Measurements from ENCODE around the gene DYNC2H1. TPM values are rescaled to one million over a fixed set of nuclear protein-coding genes. Genes with fewer than 3 reads are reported as not detected.

Gene DYNC2H1
- total RNA-seq, 2 experiments from 2014 or later = 3.2 to 3.3 TPM

DNA sequence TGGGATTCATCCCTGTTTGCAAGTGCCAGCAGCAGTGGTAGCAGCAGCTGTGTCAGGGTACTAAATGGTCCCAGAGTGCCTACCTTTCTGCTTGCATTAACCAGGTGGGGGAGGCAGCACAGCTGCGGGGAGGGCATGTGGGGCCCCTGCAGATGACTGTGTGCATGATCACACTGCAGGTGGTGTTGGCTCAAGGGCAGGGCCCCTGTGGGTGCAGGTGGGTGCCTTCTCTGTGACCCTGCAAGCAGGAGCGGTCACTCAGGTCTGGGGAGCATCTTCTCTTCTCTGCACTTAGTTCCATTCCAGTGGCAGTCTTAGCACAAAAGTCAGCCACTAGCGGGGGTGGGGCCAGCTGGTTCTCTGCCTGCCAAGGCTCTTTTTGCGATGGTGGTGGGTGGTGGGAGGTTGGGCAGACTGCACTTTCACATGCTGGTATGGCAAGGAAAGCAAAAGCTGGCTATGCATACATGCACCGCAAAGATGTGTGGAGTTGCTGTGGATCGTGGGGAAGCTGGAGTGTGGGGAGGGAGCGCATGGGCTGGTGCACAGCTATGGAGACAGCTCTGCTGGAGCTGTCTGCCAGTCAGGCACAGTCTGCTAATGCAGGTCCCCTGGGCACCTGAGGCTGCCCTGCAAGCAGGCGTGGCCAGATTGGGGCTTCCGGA, 157.1 kb downstream of the DYNC2H1 start:
- ChIA-PET CTCF (no interaction called here), POLR2A (no interaction called here)

DNA sequence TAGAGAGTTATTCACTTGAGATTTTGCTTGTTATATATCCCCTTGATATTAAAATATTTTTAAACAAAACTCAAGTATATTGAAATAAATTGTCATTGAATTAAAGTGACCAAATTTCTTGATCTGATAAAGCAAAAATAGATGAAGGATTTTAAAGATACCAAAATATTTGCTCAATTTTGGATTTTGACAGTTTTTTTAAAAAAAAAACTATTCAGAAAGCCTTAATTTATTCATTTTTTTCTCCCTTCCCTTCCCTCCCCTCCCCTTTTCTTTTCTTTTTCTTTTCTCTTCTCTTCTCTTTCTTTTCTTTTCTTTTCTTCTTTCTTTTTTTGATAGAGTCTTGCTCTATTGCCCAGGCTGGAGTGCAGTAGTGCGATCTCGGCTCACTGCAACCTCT, 163.7 kb downstream of the DYNC2H1 start:
- POLR2A ChIA-PET = no interaction called here
- CTCF ChIA-PET = no interaction called here

DNA sequence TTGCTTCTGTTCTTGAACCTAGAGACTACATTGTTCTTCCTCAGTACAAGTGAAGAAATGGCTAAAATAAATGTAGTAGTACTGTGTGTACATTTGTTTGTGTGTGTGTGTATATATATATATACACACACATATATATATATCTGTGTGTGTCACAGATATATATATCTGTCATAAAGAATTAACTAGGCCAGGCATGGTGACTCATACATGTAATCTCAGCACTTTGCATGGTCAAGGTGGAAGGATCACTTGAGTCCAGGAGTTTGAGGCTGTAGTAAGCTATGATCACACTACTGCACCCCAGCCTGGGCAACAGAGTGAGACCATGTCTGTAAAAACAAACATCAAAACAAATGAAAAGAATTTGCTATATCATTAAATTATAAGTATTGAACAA, 164.8 kb downstream of the DYNC2H1 start:
- ChIA-PET CTCF (no interaction called here), POLR2A (no interaction called here)

DNA sequence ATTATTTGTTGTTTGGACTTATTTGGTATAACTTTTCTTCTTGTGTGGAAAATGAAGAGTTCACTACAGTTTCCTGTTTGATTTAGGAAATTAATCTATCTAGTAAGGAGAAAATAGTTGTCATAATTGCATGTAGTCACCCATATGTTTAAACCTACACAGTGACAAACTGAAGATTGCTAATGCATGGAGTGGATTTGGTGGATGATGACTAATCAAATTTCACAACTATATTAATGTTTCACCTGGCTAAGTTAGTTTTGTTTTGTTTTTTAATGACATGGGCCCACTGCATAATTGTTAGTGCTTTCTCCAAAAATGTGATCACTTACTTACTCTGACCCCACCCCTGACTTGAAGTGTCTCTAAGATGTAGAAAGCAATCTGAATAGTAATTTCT, 170.6 kb downstream of the DYNC2H1 start:
- CTCF ChIA-PET = no interaction called here
- POLR2A ChIA-PET = no interaction called here

DNA sequence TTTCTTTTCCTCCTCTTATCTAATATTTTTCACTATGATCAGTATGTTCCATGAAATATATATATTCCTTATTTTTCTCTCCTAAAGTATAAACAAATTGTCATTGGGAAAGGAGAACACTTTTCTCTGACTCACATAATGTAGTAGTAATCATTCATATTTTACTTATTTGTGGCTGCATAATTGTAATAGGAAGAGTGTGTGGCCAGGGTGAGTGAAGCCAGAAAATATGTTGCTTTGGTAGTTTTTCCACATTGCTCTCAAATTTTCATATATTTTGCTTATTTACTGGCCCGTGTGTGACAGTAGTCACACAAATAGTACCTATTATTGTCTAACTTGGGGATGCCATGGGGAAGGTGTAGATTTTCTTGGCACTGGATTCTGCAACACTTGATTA, 172.1 kb downstream of the DYNC2H1 start:
- POLR2A ChIA-PET = no interaction called here
- CTCF ChIA-PET = no interaction called here

DNA sequence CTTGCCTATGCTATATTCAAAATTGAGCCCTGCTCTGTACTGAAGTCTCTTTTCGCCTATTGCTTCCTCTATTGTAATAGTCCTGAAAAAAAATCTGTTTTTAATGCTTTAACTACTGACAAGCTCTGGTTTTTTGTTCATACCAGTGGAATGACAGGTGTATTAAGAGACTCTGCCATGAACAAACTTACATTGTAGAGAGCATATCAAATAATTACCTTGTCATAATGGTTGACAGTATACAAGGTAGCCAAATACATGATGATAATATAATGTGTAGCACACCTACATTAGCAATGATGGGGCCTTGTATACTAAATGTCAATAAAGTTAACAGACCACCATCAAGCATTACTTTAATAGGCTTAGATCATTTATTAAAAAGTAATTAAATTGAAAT, 175.0 kb downstream of the DYNC2H1 start:
- ChIA-PET CTCF (no interaction called here), POLR2A (no interaction called here)

- CTCF ChIA-PET = no interaction called here
- POLR2A ChIA-PET = no interaction called here
Observed at GRCh38 chr11:103294516-103294915, 185.3 kb downstream of the DYNC2H1 start.

- ChIA-PET POLR2A (no interaction called here), CTCF (no interaction called here)
Observed at GRCh38 chr11:103295704-103296103, 186.5 kb downstream of the DYNC2H1 start.

DNA sequence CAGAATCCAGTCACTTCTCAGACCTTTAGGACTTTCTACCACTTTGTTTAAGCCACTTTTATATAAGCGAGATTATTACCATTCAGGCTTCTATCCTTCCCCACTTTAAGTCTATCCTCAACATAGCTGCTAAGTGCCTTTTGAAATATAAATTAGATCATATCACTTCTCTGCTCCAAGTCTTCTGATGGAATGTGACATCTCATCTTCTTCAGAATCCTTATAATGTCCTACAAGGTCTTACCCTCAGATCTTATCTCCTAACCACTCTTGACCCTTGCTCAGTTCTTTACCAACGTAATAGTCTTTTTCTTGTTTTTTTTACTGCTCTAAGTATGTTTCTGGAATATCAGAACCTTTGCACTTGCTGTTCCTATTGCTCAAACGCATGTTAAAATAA, 188.7 kb downstream of the DYNC2H1 start:
- CTCF ChIA-PET = no interaction called here
- POLR2A ChIA-PET = no interaction called here

DNA sequence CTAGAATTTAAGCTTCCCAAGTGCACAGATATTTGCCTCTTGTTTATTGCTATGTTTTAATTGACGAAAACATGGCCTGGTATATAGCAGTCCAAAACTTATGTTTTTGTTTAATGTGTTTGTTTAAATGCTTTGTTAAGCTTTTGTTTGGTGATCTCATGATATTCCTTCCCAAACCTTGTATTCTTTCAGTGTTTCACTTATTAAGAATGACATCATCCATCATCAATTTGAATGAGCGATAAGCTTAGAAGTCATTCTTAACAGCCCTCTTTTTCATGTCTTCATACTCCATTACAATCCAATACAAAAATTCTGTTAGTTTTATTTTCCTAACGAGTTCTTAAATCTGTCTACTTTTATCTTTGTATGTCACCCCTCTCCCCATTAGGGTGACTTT, 206.0 kb downstream of the DYNC2H1 start:
- ChIA-PET POLR2A (no interaction called here), CTCF (interaction anchor here (1.2 kb wide), 1 partner anchor 10 kb away, joined by 4 read pairs; no protein-coding TSS in a partner anchor)

GRCh38 chr11:103317118-103317517, 207.9 kb downstream of the DYNC2H1 start:
- ChIA-PET CTCF (no interaction called here), POLR2A (no interaction called here)

GRCh38 chr11:103322821-103323220, 213.6 kb downstream of the DYNC2H1 start:
- POLR2A ChIA-PET = no interaction called here
- CTCF ChIA-PET = no interaction called here

- POLR2A ChIA-PET = no interaction called here
- CTCF ChIA-PET = interaction anchor here (0.7 to 0.9 kb wide), 2 partner anchors 10 to 238 kb away, joined by 4 read pairs; no protein-coding TSS in a partner anchor
Observed at GRCh38 chr11:103325686-103326069, 216.5 kb downstream of the DYNC2H1 start.

DNA sequence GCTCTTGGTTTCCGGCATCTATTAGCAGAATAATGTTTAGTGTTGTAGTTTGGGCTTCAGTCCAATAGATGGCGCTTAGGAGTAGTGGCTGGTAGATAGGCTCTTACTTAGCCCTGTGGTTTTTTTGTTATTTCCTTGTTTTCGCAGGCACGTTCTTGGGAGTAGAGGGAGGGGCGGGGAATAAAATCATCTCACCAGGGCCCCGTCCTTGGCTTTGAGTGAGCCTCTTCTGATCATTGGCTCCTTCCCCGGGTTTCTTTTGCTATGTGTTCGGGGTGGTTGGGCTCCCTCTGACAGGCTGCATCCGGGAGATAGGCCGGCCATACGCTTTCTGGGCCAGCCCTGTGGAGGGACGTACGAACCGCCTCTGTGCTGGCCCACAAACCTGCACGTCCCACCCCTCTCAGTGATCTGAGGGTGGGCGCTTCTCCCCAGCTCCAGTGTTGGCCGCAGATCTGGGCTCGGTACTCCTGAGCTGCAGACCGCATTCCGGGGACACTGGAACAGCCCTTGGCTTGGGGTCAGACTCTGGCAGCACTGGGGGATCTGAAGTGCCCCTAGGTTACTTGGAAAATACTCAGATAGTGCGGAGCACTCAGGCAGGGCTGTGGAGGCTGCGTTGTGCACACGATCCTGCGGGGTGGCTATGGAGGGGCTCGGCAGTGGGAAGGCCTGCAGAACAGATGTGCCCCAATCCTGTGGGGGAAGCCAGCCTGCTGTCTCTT, 217.0 kb downstream of the DYNC2H1 start:
- ChIA-PET POLR2A (no interaction called here), CTCF (interaction anchor here (0.9 kb wide), 1 partner anchor 11 kb away, joined by 4 read pairs; no protein-coding TSS in a partner anchor)

- CTCF ChIA-PET = no interaction called here
- POLR2A ChIA-PET = no interaction called here
Observed at GRCh38 chr11:103327721-103328120, 218.5 kb downstream of the DYNC2H1 start.

DNA sequence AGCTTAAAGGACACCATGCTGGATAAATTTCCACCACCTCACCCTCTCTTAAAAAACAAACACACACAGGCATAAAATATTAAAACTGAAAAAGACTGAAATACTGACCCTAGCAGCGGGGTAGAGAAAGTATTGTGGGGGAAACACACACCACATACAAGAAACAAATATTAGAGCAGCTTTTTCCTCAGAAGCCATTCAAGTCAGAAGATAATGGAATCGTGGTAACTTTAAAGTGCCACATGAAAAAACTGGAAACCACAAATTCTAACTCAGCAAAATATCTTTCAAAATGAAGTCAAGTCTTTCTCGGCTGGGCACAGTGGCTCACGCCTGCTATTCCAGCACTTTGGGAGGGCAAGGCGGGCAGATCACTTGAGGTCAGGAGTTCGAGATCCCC, 223.2 kb downstream of the DYNC2H1 start:
- ChIA-PET POLR2A (no interaction called here), CTCF (interaction anchor here (0.6 to 0.7 kb wide), 2 partner anchors 24 to 33 kb away, joined by 3 read pairs; no protein-coding TSS in a partner anchor)

- ChIA-PET POLR2A (no interaction called here), CTCF (no interaction called here)
Observed at GRCh38 chr11:103338621-103339484, 229.6 kb downstream of the DYNC2H1 start.

- POLR2A ChIA-PET = no interaction called here
Observed at GRCh38 chr11:103339485-103339857, 230.2 kb downstream of the DYNC2H1 start.

DNA sequence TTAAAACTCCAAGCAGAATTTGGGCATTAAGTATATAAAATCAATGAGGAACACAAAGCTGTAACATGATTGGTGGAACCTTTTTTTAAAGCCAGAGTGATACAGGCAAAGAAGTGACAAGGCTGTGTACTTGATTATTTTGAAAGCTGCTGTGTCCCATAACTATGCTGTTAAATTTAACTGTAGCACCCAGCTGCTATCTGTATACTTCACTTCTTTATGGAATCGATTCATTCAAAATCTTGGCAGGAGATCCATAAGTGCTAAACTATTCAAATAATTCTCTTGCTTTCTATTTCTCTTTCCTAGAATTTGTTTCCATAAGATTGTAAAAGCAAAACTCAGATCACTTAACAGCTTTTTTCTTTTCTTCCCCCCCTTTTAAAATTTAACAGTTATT, 231.7 kb downstream of the DYNC2H1 start:
- CTCF ChIA-PET = no interaction called here
- POLR2A ChIA-PET = no interaction called here

More at GRCh38 chr11:103339485-103339857, 230.2 kb downstream of the DYNC2H1 start:
- CTCF ChIA-PET = no interaction called here

DNA sequence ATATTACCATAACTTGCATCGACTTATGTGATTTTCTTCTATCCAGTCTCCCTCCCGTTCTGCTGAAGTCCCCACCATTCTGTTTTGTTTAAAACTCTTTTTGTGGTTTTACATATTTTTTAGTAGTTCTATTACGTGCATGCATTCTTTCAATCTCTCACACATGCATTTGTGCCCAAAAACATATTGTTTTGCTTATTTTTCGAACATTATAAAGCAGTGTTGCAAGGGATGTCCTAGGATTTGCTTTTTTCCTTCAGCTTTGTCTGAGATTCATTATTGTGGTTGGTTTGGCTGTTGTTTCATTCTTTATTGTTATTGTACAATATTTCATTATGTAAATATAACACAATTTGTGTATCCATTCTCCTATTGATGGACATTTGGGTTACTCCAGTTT, 235.7 kb downstream of the DYNC2H1 start:
- ChIA-PET POLR2A (no interaction called here), CTCF (no interaction called here)

- CTCF ChIA-PET = no interaction called here
Observed at GRCh38 chr11:103349595-103349994, 240.4 kb downstream of the DYNC2H1 start.

More at GRCh38 chr11:103349595-103349994, 240.4 kb downstream of the DYNC2H1 start:
- POLR2A ChIA-PET = no interaction called here

All from activated CD8-positive, alpha-beta memory T cell treated with anti-CD3 and anti-CD28 coated beads for 36 hours (primary cell).